Sigmoid colon (tissue), 4 donors: Measurements from ENCODE around the gene SARS2.

Experiments
- EP300 ChIP-seq, 4 donors: sonication (generic); formaldehyde crosslinking; IDR thresholded peaks; one replicate each; pipeline ENCODE4 v1.6.1; 2017; ENCODE audit warnings: antibody characterized with exemption in 4 of 4
- POLR2AphosphoS5 ChIP-seq, 4 donors: sonication (generic); formaldehyde crosslinking; IDR thresholded peaks; one replicate each; pipeline ENCODE4 v1.6.1; 2017; ENCODE audit warnings: antibody characterized with exemption in 4 of 4
- TF ChIP-seq, protein P1 (sequence below), 4 experiments: fragments of 450-650 bp in 3 of 4; fragments of 200-600 bp in 1 of 4; IDR thresholded peaks; one replicate each; pipeline ENCODE4 v1.5.1; 2016 to 2019; ENCODE audit warnings: antibody characterized with exemption in 4 of 4, mild to moderate bottlenecking in 3 of 4, moderate library complexity in 2 of 4

DNA sequence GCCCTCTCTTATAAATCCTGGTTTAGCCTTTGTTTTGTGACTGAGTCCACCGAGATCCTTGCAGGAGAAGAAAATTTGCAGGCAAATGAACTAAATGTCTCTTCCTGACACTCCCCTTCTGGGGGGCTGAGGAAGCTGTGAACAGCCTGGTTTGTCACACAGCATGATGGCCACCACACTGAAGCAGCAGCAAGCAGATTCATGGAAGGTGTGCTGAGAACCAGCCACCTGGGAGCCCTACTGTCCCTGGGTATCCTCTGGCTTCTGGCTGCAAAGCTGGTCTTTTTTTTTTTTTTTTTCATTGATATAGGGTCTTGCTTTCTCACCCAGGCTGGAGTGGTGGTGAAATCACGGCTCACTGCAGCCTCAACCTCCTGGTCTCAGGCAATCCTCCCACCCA, 11.4 kb upstream of the SARS2 start:
- TF ChIP-seq, protein P1, sequence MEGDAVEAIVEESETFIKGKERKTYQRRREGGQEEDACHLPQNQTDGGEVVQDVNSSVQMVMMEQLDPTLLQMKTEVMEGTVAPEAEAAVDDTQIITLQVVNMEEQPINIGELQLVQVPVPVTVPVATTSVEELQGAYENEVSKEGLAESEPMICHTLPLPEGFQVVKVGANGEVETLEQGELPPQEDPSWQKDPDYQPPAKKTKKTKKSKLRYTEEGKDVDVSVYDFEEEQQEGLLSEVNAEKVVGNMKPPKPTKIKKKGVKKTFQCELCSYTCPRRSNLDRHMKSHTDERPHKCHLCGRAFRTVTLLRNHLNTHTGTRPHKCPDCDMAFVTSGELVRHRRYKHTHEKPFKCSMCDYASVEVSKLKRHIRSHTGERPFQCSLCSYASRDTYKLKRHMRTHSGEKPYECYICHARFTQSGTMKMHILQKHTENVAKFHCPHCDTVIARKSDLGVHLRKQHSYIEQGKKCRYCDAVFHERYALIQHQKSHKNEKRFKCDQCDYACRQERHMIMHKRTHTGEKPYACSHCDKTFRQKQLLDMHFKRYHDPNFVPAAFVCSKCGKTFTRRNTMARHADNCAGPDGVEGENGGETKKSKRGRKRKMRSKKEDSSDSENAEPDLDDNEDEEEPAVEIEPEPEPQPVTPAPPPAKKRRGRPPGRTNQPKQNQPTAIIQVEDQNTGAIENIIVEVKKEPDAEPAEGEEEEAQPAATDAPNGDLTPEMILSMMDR (IDR thresholded peaks at IDR 0.05), result no peak
- no peak for TF ChIP-seq EP300 (IDR thresholded peaks at IDR 0.05)
- no peak for TF ChIP-seq POLR2AphosphoS5 (IDR thresholded peaks at IDR 0.05)
